Endometrial microvascular endothelial cells (primary cell): ENCODE results near the gene ZNF468. TPM values are rescaled to one million over a fixed set of nuclear protein-coding genes. Genes with fewer than 3 reads are reported as not detected.
"Not testable (repeated sequence)": the region's sequence is repeated elsewhere in the genome, so short reads cannot be mapped to it uniquely, and the experiment has no call there.

Source experiments
- in situ Hi-C: cut with HindIII; loops from 2 replicates; pipeline ENCODE4 v1.10.0; 2017; ENCODE audit warnings: low sequenced_read_pairs, low pct_unique_long_range_greater_than_20kb; ENCODE audit errors: inconsistent ontology term
- total RNA-seq: library from RNA; depleted of rRNA; stranded (reverse); fragments of >200 nt; gene quantifications from one replicate; pipeline ENCODE4 v1.2.3, GENCODE V29; 2015; ENCODE audit errors: inconsistent ontology term

The ZNF468 gene
- total RNA-seq, 1 donor from 2014 or later, result 10.8 TPM

DNA sequence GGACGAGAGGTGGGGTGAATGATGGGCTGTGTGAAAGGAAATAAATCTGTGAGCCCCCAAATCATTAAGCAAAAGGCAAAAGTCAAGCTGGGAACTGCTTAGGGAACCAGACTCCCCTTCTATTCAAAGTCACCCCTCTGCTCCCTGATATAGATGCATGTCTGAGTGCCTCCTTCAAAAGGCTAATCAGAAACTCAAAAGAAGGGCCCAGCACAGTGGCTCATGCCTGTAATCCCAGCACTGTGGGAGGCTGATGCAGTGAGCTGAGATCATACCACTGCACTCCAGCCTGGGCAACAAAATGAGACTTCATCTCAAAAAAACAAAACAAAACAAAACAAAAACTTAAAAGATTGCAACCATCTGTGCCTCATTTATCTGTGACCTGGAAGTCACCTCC is 23.1 kb downstream of the ZNF468 start:
- in situ Hi-C loops, result not testable (repeated sequence)

GRCh38 chr19:52833541-52833940 is 23.9 kb downstream of the ZNF468 start:
- in situ Hi-C loops, result not testable (repeated sequence)

DNA sequence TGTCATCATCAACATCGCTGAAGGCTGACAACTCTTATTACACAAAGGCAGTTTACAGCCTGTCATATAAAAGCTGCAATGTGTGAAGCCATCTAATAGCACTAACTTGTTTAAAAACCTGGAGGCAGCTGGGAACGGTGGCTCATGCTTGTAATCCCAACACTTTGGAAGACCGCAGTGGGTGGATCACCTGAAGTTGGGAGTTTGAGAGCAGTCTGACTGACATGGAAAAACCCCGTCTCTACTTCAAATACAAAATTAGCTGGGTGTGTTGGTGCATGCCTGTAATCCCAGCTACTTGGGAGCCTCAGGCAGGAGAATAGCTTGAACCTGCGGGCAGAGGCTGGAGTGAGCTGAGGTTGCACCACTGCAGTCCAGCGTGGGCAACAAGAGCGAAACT is 27.6 kb downstream of the ZNF468 start:
- in situ Hi-C loops, result not testable (repeated sequence)

GRCh38 chr19:52825765-52826164 is 31.7 kb downstream of the ZNF468 start:
- in situ Hi-C loops, result no loop called here

DNA sequence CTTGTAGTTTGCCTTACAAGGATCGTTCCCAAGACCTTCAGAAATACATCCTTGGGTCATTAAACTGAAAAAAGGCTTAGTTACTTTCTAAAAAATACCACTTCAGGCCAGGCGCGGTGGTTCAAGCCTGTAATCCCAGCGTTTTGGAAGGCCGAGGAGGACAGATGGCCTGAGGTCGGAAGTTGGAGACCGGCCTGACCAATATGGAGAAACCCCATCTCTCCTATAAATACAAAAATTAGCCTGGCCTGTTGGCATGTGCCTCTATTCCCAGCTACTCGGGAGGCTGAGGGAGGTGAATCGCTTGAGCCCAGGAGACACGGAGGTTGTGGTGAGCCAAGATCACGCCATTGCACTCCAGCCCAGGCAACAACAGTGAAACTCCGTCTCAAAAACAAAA is 33.7 kb downstream of the ZNF468 start:
- in situ Hi-C loops, result no loop called here

- in situ Hi-C loops, result not testable (repeated sequence)
Measured at GRCh38 chr19:52821204-52821960, 36.0 kb downstream of the ZNF468 start, which contains the start of gene ZNF28. TSS of gene ZNF28 (minus strand) at chr19:52821633. CDS start at chr19:52817958, 3,675 bp downstream.

DNA sequence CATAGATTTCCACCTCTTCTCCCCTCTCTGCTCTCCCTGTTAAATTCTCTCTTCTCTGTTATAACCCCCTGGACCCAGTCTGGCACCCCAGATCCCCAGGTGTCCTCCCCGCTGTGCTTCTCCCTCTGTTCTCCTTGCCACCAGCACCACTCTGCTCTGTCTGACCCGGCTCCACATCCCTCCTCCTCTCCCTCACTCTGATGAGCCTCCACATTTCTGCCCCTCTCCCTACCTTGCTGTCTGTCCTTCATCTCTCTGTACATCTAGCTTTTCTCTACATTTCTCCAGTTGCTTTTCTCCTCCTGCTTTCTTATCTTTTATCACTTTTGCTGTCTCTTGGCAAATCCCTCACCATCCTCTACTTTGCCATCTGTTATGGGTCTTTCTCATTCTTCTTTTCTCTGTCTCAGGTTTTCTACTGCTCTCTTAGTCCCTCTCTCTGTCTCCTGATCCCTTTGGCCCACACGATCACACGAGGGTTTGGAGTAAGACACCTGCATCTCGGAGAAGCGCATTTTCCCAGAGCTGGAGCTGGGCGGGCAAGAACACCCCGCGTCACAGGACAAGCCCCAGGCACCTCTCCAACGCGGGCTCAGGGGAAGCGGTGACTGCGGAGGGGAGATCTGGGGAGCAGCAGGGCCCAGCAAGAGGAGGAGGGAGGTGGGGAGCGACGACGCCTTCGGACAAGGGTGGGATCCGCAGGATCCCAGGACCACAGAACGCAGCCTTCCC is 36.8 kb downstream of the ZNF468 start:
- in situ Hi-C loops, result not testable (repeated sequence)

DNA sequence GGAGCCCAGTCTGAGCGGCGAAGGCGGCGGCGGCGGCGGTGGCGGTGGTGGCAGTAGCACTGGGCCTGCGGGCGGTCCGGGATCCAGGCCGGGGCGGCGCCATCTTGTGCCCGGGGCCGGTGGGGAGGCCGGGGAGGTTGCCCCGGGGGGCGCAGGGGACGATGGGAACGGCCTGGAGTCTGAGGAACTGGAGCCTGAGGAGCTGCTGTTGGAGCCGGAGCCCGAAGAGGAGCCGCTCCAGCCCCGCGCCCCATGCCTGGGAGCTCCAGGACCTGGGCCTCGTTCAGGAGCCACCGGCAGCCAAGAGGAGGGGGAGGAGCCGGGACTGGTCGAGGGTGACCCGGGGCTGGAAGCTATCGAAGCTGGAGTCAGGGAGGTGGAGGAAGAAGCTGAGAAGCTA is 47.6 kb downstream of the ZNF468 start:
- in situ Hi-C loops, result no loop called here

DNA sequence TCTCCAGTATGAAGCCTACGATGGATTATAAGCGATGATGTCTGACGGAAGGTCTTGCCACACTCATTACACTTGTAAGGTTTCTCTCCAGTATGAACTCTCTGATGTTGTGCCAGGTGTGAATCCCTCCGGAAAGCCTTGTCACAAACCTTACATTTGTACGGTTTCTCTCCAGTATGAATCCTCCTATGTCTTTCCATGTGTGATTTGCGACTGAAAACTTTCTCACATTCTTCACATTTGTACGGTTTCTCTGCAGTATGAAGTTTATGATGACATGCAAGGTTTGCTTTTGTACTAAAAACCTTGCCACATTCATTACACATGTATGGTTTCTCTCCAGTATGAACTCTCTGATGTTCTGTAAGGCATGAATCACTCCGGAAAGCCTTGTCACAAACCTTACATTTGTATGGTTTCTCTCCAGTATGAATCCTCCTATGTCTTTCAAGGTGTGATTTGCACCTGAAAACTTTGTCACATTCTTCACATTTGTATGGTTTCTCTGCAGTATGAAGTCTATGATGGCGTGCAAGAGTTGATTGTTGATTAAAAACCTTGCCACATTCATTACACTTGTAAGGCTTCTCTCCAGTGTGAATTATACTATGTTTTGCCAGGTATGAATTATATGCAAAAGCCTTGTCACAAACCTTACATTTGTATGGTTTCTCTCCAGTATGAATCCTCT is 57.3 kb downstream of the ZNF468 start:
- in situ Hi-C loops, result not testable (repeated sequence)

DNA sequence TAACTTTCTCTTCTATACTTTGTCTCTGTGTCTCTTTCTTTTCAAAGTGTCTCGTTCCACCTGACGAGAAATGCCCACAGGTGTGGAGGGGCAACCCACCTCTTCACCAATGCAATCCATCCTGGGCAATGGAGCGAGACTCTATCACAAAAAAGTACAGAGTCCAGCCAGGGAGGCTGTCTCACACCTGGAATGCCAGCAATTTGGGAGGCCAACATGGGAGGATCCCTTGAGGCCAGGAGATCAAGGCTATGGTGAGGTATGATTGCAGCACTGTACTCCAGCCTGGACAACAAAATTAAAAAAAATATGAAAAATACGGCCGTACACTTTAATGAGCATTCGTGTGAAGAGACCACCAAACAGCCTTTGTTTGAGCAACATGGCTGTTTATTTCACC is 68.0 kb downstream of the ZNF468 start:
- in situ Hi-C loops, result no loop called here

Other genes starting within 250 kb of the ZNF468 start
- gene ZNF83, start 219.3 kb downstream of the ZNF468 start, total RNA-seq, result 17.8 TPM
- 6.7 TPM for gene ZNF611, start 122.6 kb downstream of the ZNF468 start, total RNA-seq
- gene ZNF600, start 70.8 kb downstream of the ZNF468 start, total RNA-seq, result 1.0 TPM
- gene ZNF28, start 36.0 kb downstream of the ZNF468 start, total RNA-seq, result 8.5 TPM
- gene ZNF320, start 40.0 kb upstream of the ZNF468 start, total RNA-seq, result 2.3 TPM
- gene ZNF888, start 65.8 kb upstream of the ZNF468 start, total RNA-seq, result 2.7 TPM
- 6.2 TPM for gene ZNF816, start 105.3 kb upstream of the ZNF468 start, total RNA-seq
- not detected for gene ERVV-1, start 156.3 kb upstream of the ZNF468 start, total RNA-seq
- not detected for gene ERVV-2, start 187.1 kb upstream of the ZNF468 start, total RNA-seq
- 30.5 TPM for gene ZNF160, start 245.8 kb upstream of the ZNF468 start, total RNA-seq